Measurements from ENCODE around the gene ACTG1. TPM values are rescaled to one million over a fixed set of nuclear protein-coding genes. Genes with fewer than 3 reads are reported as not detected.

The ACTG1 gene
- total and polyA plus RNA-seq, 2 of the 13 experiments (the other 11 are each of a cell fraction or from before 2014, with no cell fraction given), result 973 to 1,138 TPM

- TF ChIP-seq PHF5A (CRISPR knock-in tag; IDR thresholded peaks at IDR 0.05; ENCODE audit: low read depth, unreplicated experiment) (no peak), ZUFSP (CRISPR knock-in tag; IDR thresholded peaks at IDR 0.05; ENCODE audit: borderline replicate concordance) (no peak), ZNF510 (CRISPR knock-in tag; IDR thresholded peaks at IDR 0.05; ENCODE audit: low read depth) (peak; percentile 43; the same call in 1 of the 2 replicates), SNAPC2 (CRISPR knock-in tag; IDR thresholded peaks at IDR 0.05) (no peak), NFE2L2 (IDR thresholded peaks at IDR 0.05; ENCODE audit: low read length) (no peak), TOE1 (CRISPR knock-in tag; IDR thresholded peaks at IDR 0.05) (no peak), RFX1 (IDR thresholded peaks at IDR 0.05) (no peak), ZNF83 (CRISPR knock-in tag; IDR thresholded peaks at IDR 0.05; ENCODE audit: borderline replicate concordance) (no peak), NCOA5 (CRISPR knock-in tag; IDR thresholded peaks at IDR 0.05) (no peak), ATF6 (CRISPR knock-in tag; conservative IDR thresholded peaks at IDR 0.05) (peak; percentile 61; the same call in 1 of the 2 replicates), PLRG1 (conservative IDR thresholded peaks at IDR 0.05) (no peak), KMT2A (CRISPR knock-in tag; IDR thresholded peaks at IDR 0.05) (no peak), CTCF (CRISPR knock-in tag; IDR thresholded peaks at IDR 0.05) (no peak), ZNF550 (CRISPR knock-in tag; IDR thresholded peaks at IDR 0.05; ENCODE audit: borderline replicate concordance) (no peak), MXD3 (CRISPR knock-in tag; IDR thresholded peaks at IDR 0.05) (peak; percentile 75; the same call in 1 of the 2 replicates), SRSF1 (optimal IDR thresholded peaks at IDR 0.05; ENCODE audit: low read depth, low read length) (peak; percentile 30), ZBTB7A (CRISPR knock-in tag; IDR thresholded peaks at IDR 0.05) (no peak; the same call in 1 of the 2 replicates), RORA (CRISPR knock-in tag; IDR thresholded peaks at IDR 0.05) (no peak), ZNF501 (CRISPR knock-in tag; IDR thresholded peaks at IDR 0.05) (no peak)
- TF ChIP-seq, protein P1, sequence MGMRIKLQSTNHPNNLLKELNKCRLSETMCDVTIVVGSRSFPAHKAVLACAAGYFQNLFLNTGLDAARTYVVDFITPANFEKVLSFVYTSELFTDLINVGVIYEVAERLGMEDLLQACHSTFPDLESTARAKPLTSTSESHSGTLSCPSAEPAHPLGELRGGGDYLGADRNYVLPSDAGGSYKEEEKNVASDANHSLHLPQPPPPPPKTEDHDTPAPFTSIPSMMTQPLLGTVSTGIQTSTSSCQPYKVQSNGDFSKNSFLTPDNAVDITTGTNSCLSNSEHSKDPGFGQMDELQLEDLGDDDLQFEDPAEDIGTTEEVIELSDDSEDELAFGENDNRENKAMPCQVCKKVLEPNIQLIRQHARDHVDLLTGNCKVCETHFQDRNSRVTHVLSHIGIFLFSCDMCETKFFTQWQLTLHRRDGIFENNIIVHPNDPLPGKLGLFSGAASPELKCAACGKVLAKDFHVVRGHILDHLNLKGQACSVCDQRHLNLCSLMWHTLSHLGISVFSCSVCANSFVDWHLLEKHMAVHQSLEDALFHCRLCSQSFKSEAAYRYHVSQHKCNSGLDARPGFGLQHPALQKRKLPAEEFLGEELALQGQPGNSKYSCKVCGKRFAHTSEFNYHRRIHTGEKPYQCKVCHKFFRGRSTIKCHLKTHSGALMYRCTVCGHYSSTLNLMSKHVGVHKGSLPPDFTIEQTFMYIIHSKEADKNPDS (CRISPR knock-in tag; IDR thresholded peaks at IDR 0.05), result peak; percentile 9; the same call in 1 of the 2 replicates
- TF ChIP-seq, protein P2, sequence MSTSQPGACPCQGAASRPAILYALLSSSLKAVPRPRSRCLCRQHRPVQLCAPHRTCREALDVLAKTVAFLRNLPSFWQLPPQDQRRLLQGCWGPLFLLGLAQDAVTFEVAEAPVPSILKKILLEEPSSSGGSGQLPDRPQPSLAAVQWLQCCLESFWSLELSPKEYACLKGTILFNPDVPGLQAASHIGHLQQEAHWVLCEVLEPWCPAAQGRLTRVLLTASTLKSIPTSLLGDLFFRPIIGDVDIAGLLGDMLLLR (CRISPR knock-in tag; IDR thresholded peaks at IDR 0.05), result no peak; the same call in 1 of the 2 replicates
Observed at GRCh38 chr17:81512562-81513371, at the start of gene ACTG1 (continued).
